Ovary (tissue), 9 donors: ENCODE results near the gene DYNC1LI2. TPM values are rescaled to one million over a fixed set of nuclear protein-coding genes. Genes with fewer than 3 reads are reported as not detected.
A peak's percentile ranks its signal among the peaks of the same experiment; 100 is the strongest.

ENCODE experiments used
- DNase-seq, 5 donors: peaks; one replicate each; pipeline ENCODE4 v3.0.0-alpha.2; 2019 to 2020
- H3K27ac ChIP-seq, 2 donors: fragments of 200-600 bp; one replicate each; pipeline versions ENCODE4 v1.5.1 to v1.8.0; 2019 to 2022
- H3K27me3 ChIP-seq: fragments of 200-600 bp; one replicate; pipeline ENCODE4 v1.8.0; 2022
- H3K36me3 ChIP-seq: fragments of 200-600 bp; sonication (generic); one replicate; pipeline ENCODE4 v1.5.1; 2019
- H3K4me1 ChIP-seq: one replicate; pipeline ENCODE4 v1.8.1; 2013; ENCODE audit warnings: mild to moderate bottlenecking, moderate library complexity; ENCODE audit not compliant: insufficient read depth
- H3K4me3 ChIP-seq: fragments of 200-600 bp; sonication (generic); one replicate; pipeline ENCODE4 v1.5.1; 2017
- H3K9me3 ChIP-seq, 2 donors: fragments of 200-600 bp in 1 of 2; sonication (generic) in 1 of 2; one replicate each; pipeline versions ENCODE4 v1.5.1 to v1.8.1; 2013 to 2019; ENCODE audit warnings: mild to moderate bottlenecking in 1 of 2, moderate library complexity in 1 of 2
- CTCF ChIP-seq, 3 donors: fragments of 450-650 bp in 2 of 3; fragments of 200-600 bp in 1 of 3; IDR thresholded peaks; one replicate each; pipeline versions ENCODE4 v1.5.1 to v1.8.0; 2016 to 2022; ENCODE audit warnings: antibody characterized with exemption in 3 of 3, mild to moderate bottlenecking in 1 of 3
- EP300 ChIP-seq: sonication (generic); formaldehyde crosslinking; IDR thresholded peaks from one replicate; pipeline ENCODE4 v1.6.1; 2017; ENCODE audit warnings: antibody characterized with exemption
- POLR2A ChIP-seq: fragments of 450-650 bp; IDR thresholded peaks from one replicate; pipeline ENCODE4 v1.6.1; 2017; ENCODE audit warnings: antibody characterized with exemption, mild to moderate bottlenecking, moderate library complexity
- WGBS, 3 donors: extraction: QIAGEN DNeasy Blood & Tissue Kit in 1 of 3; methylation state at CpG; one replicate each; pipeline versions ENCODE4 v1.1.5 to v1.1.7; 2013 to 2017; 5-methylcytosine and 5-hydroxymethylcytosine counted together
- intact Hi-C, 4 donors: fragments of 100-400 bp; cut with DNase I; formaldehyde crosslinking; loops; one replicate each; pipeline versions ENCODE4 v1.11.0 to v1.15.1; 2022 to 2023
- polyA plus RNA-seq, 2 donors: library from polyadenylated mRNA; stranded (reverse); fragments of 200-250 nt in 1 of 2; fragments of 350-450 nt in 1 of 2; fragmentation: Illumina TruSeq in 1 of 2; extraction: RNeasy Lipid Tissue Mini Kit (QIAGEN cat#74804) in 1 of 2; gene quantifications; one replicate each; pipeline ENCODE4 v1.2.3, GENCODE V29; 2013 to 2014
- total RNA-seq, 7 donors: library from RNA; depleted of rRNA in 2 of 7; stranded (reverse); fragments of >200 nt in 2 of 7; fragmentation: NEBNext Ultra II Directional in 3 of 7; extraction: Animal tissue kit (Norgen Biotek cat#: 25700) in 3 of 7; gene quantifications; one replicate each; pipeline versions ENCODE4 v1.1.0 to v1.2.4, GENCODE V29; 2016 to 2023
- donor health status: DM: no; HTN: no; CAD: no; lungs with moderate emphysema.
- donor health status: DM: no; HTN: no; CAD: no.
- donor health status: Bipolar disorder and iron deficiency.
- donor health status: DM: yes; HTN: yes; CAD: no.
- donor health status: DM: no; HTN: no; CAD: no.
- donor health status: DM: yes; HTN: yes; CAD: no.

The DYNC1LI2 gene
- total and polyA plus RNA-seq, 9 donors = 44.3 to 116 (median 94.6) TPM

GRCh38 chr16:66752379-66752778 is 970 bp upstream of the DYNC1LI2 start:
- WGBS, 3 donors = 72 to 77% (median 72%) methylated on average over 6 of the region's 6 CpGs
- no peaks in the 10 kb centered on the region for H3K36me3 ChIP-seq
- TF ChIP-seq CTCF (IDR thresholded peaks at IDR 0.05) = no peak
- TF ChIP-seq POLR2A = no peak
- no peak for TF ChIP-seq EP300
- H3K27ac ChIP-seq = no peak overlapping the region
- H3K9me3 ChIP-seq = no peaks in the 10 kb centered on the region
- peaks cover 7% of the 10 kb centered on the region for H3K4me1 ChIP-seq
- no peak for DNase-seq
- intact Hi-C loops = no loop called here
- H3K27me3 ChIP-seq = no peaks in the 10 kb centered on the region
- H3K4me3 ChIP-seq = no peak overlapping the region

GRCh38 chr16:66751992-66752322 is 548 bp upstream of the DYNC1LI2 start:
- intact Hi-C loops = no loop called here
- Histone ChIP-seq H3K36me3 (no peaks in the 10 kb centered on the region), H3K27ac (peak overlapping the region in 1 of 2 donors; percentile 91), H3K27me3 (no peaks in the 10 kb centered on the region), H3K4me1 (peaks cover 7% of the 10 kb centered on the region), H3K4me3 (peak overlapping the region; percentile 84), H3K9me3 (no peaks in the 10 kb centered on the region)
- WGBS, 3 donors = 29 to 38% (median 30%) methylated on average over 3 of the region's 3 CpGs
- no peak for DNase-seq
- no peak for TF ChIP-seq EP300

- WGBS, 3 donors = 0 to 1% (median 0%) methylated on average over 22 of the region's 22 CpGs
- Histone ChIP-seq H3K36me3 (no peaks in the 10 kb centered on the region), H3K27ac (peak overlapping the region; percentile 84 to 91), H3K4me3 (peak overlapping the region; percentile 84), H3K27me3 (no peaks in the 10 kb centered on the region), H3K4me1 (peaks cover 7% of the 10 kb centered on the region), H3K9me3 (no peaks in the 10 kb centered on the region)
- DNase-seq = peak in 1 of 5 donors; percentile 12
- intact Hi-C loops = no loop called here
- no peak for TF ChIP-seq CTCF (IDR thresholded peaks at IDR 0.05)
- TF ChIP-seq EP300 = no peak
- TF ChIP-seq POLR2A = no peak
Observed at GRCh38 chr16:66751053-66751302, 431 bp downstream of the DYNC1LI2 start.

- no peaks in the 10 kb centered on the region for H3K27me3 ChIP-seq
- peak overlapping the region; percentile 84 to 91 for H3K27ac ChIP-seq
- TF ChIP-seq CTCF (IDR thresholded peaks at IDR 0.05) (no peak), EP300 (no peak), POLR2A (no peak)
- no peaks in the 10 kb centered on the region for H3K9me3 ChIP-seq
- H3K36me3 ChIP-seq = no peaks in the 10 kb centered on the region
- peaks cover 7% of the 10 kb centered on the region for H3K4me1 ChIP-seq
- 13 to 18% (median 15%) methylated on average over 12 of the region's 12 CpGs for WGBS, 3 donors
- intact Hi-C loops = no loop called here
- peak overlapping the region; percentile 84 for H3K4me3 ChIP-seq
- no peak for DNase-seq
Observed at GRCh38 chr16:66750279-66751052, 943 bp downstream of the DYNC1LI2 start.

GRCh38 chr16:66746682-66747081 is 4.7 kb downstream of the DYNC1LI2 start:
- intact Hi-C loops = no loop called here
- no peak for DNase-seq
- no peaks in the 10 kb centered on the region for H3K36me3 ChIP-seq
- peaks cover 7% of the 10 kb centered on the region for H3K4me1 ChIP-seq
- H3K9me3 ChIP-seq = no peaks in the 10 kb centered on the region
- H3K27me3 ChIP-seq = no peaks in the 10 kb centered on the region
- WGBS, 3 donors = 28 to 37% (median 33%) methylated on average over 1 of the region's 1 CpG
- TF ChIP-seq POLR2A = no peak
- no peak for TF ChIP-seq CTCF (IDR thresholded peaks at IDR 0.05)
- no peak for TF ChIP-seq EP300
- no peak overlapping the region for H3K4me3 ChIP-seq
- no peak overlapping the region for H3K27ac ChIP-seq
